NCI-H2196 treated with DMSO at 0.1 percent for 48 hours (cell line): ENCODE data around the gene FBLN5.

Source experiments
- DNase-seq: peaks from one replicate; lab custom pipeline; 2025; ENCODE audit not compliant: unreplicated experiment; lab: John Stamatoyannopoulos, UW

FBLN5 gene

DNA sequence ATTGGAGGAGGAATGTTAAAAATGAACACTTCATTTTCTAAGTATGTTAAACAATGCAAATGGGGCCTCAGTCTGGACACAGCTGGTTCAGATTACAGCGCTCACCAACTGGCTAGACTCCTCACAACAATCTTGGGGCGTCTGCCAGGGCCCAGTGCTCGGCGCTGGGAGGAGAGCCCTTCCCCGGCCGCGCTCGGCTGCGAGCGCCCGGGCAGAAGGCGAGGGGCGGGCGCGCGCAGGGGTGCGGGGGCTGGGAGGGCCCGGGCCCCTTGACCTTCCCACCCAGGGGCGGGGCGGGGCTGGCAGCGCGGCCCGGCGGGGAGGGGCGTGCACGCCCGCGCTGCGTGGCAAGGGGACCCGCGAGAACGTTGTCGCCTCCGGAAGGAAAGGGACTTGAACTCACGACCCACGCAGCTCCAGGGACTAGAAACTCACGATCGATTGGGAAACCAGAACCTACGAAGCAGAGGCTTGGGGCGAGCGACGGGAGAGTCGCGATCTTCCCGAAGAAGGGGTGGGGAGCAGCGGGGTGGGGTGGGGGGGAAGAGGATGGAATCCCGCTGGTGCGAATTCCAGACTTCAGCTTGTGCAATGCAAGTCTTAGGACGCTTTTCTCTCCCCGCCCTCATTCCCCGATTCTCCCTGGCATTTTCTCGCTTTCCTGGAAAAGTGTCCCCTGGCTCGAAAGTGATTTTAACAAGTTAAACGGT lies at the start of gene FBLN5:
Gene FBLN5, minus strand, starts transcription at position 220 of the 710 bp plus-strand sequence. CDS start 465 bp downstream, outside the sequence.
- no peak for DNase-seq

DNA sequence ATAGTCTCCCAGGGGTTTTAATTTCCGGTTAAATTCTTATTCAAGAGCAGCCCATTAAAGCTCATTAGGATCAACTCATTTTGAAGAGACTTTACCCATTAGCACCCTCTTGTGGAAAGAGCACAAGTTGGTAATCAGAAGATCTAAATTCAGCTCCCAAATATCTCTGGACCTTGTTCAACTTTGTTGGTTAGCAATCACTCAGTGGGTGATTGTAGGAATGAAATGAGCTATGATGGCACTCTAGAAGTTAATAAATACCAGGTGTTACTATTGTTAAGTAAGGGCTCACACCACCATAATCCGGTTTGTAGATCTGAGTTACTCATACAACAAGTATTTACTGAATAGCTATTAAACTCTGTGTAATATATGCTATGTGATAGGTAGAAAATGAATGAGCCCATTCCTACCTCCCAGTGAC lies 49.5 kb upstream of the FBLN5 start:
- peak; percentile 12 for DNase-seq

DNA sequence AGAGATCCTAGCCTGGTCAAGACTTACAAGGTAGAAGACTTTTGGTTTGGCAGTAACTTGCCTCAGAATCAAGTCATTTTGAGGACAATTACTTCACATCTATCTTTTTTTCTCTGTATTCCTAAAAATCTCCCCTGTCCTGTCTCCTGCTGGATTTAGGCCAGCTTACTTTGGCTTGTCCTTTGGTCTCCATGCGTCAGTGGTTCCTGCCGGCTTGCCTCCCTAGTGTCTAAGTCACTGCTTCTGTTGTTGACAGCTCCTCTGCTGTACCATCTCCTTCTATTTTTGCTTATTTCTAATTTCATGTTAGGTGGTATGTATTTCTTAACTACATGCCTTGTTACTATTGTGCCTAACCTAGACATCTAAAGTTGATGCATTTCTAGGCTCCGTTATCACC lies 39.7 kb upstream of the FBLN5 start:
- DNase-seq = no peak

DNA sequence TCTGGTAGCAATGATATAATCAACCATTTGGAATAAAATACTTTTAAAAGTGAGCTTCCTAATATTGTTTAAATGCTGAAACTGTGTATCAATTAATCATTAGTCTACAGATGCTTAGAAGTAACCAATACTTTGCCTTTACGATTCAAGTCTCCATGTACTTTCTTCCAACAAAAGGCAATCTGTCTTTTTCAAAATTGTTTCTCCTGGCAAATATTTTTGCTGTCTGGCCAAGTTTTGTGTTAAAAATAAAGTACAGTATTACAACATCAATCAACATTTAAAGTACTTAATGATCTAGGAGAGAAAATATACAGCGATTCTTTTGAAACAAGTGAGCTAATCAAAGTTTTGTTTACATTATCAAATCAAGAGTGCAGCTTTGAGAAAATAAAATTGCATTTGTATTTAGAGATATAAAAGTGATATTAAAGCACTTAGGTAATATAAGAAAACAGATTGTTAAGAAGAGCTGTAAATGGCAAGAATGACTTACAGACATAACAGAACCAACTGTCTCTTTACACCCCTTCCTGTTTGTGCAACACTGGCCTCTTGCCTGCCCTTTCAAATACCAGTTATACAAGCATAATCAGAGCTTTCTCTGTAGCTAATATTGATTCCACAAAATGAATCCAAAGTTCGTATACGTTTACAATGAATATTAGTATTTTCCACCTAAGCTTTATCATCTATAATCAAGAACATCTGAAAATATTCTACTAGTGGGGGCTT lies 38.2 kb upstream of the FBLN5 start:
- no peak for DNase-seq

DNA sequence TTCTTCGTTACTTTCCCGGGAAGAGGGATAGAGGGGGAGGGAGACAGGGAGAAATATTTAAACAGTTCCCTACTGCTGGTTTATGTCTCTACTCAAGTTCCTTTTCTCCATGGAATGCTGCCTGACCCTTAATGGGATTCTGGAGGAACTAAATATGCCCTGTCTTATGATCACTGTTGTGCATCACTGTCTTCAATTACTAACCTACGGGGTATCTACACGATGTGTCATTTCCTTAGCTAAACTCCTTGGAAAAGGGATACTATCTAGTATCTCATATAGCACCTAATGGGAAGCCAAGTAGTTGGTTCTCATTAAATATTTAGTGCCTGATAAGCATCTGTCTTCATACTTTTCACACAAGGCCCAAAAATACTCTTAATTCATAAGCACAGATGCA lies 37.5 kb upstream of the FBLN5 start:
- no peak for DNase-seq

DNA sequence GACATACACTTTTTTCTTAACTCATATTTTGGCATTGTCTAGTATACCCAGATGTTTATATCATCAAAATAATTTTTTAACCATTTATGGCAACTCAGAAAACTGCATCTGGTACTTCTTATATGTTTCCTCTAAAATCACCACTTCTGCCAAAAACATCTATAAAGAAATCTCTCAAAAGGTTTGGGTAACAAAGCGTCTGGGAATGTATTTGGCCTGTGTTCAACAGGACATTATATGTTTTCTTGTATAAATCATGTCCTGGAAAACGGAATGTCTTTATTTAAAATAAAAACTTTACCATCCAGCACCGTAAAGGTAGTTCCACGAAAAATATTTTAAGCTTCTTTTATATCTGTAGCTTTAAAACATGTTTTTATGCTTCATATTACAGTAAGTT lies 36.1 kb upstream of the FBLN5 start:
- no peak for DNase-seq

DNA sequence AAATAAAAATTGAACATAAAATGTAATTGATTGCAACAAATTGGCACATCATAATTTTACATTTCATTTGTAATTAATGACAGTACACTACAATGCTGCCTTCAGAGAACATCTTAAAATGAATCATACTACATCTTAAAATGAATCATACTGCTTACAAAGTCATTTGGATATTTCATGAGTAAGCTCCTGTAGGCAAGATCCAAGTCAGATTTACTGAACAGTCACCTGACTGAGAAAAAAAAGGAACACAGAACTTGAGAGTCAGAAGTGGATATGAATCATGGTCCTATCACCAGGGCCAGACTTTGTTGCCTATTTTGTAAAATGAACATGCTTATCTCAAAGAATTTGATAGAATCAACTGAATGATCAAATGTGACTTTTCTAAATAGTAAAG lies 32.7 kb upstream of the FBLN5 start:
- no peak for DNase-seq

DNA sequence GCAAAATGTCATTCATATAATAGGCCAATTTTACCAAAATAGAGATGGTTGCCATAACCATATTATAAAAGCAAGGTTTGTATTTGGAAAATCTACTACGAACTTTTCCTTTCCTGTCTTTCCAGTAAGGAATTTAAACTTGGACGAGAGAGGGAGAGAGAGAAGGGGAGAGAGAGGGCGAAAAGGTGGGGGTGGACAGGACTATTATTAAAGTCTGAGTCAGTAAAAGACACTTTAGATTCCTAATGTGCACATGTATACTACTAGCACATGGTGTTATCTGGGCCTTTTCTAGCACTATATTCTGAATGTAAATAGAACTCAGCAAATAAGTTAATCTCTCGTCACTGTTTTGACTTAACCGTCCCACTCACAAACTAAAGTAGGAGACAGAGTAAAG lies 30.4 kb upstream of the FBLN5 start:
- DNase-seq = no peak

DNA sequence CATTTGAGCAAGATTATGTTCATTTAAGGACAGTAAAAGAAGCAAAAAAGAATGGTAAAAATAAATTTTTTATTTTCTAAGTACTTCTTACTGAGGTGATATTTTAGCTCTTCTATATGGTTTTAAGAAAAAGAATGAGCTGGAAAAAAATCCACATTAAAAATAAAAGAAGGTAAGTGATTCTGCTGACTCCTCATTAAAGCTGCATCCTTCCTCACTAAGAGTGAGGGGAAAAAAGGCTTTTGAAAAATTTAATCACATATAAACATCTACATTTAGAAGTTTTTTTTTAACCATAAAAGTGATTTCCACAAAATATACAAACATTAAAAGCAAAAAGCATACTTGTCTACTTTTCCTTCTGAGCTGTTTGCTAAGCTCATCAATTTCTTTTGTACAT lies 28.3 kb upstream of the FBLN5 start:
- no peak for DNase-seq

DNA sequence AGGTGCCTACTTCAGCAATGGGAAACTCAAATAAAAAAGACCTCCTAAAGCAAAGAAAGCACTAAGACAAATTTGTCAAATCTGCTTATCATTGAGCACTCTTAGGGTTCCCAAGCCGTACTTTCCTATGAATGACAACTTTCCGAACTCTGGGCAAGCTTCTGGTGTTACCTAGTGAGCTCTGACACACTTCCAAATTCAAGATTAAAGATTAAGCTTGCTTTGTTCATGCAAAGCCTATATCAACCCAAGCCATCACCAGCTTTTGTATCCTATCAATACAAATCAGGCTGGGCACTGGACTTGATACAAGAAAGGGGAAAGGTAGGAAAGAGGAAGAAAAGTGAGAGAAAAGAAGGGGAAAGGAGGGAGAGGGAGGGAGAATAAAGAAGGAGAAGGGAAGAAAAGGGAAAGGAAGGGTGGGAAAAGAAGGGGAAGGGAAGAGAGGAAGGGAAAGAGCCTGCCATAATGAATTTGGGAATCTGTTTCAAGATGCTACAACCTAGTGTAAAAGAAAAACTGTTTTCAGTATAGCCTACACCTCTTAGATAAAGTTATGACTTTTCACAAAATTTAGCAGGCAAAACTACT lies 23.8 kb upstream of the FBLN5 start:
- DNase-seq = no peak

DNA sequence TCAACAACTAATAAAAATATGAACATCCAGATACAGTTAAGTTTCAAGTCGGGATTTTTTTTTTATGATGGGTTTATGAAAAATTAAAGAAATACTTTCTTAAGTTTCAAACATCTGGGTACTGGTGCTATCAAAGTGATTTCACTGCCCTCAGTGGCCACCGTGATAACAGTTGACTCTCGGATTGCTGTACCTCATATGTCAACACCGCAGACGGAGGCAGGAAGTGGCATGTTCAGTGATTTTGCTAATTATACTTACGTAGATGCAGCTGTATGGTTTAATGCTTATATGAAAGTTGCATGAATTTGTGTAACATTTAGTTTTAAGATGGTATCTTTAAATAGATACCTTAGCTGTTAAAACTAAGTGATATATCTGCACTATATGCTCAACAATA lies 20.8 kb upstream of the FBLN5 start:
- no peak for DNase-seq

DNA sequence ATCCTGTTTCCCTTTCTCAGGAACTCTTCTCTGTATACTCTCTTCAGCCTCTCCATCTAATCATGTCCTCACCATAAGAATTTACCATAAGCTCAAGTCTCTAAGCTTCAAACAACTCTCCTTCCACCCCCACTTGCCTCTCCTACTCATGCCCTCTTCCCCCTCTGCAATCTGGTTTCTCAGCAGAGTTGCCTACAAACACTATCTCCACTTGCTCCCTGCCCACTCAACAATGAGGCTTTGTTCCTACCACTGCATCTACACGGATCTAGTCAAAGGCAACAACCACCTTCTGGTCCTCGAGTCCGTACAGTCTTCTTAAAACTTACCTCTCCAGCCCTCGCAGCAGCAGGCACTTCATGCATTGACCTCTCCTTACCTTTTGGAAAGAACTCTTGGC lies 17.2 kb upstream of the FBLN5 start:
- no peak for DNase-seq

GRCh38 chr14:91964011-91964410 lies 16.5 kb upstream of the FBLN5 start:
- no peak for DNase-seq

DNA sequence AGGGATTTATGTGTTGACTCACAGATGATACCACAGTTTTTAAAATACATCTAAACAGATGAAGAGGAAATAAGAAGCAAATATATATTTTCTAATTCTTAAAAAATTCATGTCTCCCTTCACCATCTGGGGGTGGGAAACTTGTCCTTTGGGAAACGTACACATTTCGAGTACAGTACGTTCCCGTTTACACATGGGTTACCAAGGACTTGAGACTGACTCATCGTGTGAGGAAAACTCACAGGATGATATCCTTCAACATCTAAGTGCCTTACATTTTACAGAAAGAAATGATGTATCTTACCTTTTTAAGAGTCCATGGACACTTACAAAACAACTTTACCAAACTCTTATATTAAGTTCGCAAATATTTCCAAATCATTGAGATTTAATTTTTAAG lies 16.0 kb upstream of the FBLN5 start:
- DNase-seq = no peak

DNA sequence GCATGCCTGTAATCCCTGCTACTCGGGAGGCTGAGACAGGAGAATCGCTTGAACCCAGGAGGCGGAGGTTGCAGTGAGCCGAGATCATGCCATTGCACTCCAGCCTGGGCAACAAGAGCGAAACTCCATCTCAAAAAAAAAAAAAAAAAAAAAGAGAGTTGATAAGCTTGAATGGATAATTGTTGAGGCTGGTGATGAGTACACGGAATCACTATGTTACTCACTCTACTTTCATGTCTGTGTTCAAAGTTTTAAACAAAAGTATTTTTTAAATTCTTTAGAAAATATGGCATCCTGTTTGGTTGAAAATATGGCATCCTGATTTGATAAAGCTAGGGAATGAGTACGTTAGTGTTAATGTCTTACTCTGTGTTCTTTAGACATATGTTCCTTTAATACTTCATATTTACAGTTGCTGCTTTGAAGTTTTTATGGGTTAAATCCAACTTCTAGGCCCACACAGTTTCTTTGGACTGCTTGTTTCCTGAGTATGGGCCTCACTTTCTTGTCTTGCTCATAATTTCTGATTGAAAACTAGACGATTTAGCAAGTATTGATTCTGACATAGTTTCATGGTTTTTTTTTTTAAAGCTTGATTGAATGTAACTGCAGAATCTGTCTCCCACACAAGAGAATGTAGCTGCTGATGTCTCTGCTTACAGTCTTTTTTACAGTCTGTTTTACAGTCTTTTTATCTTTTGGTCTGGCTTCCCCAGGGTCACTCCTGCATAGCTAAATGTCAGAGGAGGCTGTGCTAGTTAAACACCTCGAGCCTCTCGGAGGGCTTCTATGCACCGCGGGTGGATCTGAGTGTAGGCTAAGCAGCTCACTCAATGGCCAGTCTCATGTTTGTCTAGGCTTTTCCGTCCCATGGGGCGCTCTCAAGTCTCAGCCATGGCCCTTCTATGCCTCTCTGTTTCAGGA lies 14.1 kb upstream of the FBLN5 start:
- DNase-seq = no peak

- DNase-seq = no peak
These were observed 10.4 kb upstream of the FBLN5 start for GRCh38 chr14:91957876-91958313.

- no peak for DNase-seq
These were observed 9.1 kb upstream of the FBLN5 start for GRCh38 chr14:91956616-91957015.

- no peak for DNase-seq
These were observed 7.7 kb upstream of the FBLN5 start for GRCh38 chr14:91955168-91955567.

DNA sequence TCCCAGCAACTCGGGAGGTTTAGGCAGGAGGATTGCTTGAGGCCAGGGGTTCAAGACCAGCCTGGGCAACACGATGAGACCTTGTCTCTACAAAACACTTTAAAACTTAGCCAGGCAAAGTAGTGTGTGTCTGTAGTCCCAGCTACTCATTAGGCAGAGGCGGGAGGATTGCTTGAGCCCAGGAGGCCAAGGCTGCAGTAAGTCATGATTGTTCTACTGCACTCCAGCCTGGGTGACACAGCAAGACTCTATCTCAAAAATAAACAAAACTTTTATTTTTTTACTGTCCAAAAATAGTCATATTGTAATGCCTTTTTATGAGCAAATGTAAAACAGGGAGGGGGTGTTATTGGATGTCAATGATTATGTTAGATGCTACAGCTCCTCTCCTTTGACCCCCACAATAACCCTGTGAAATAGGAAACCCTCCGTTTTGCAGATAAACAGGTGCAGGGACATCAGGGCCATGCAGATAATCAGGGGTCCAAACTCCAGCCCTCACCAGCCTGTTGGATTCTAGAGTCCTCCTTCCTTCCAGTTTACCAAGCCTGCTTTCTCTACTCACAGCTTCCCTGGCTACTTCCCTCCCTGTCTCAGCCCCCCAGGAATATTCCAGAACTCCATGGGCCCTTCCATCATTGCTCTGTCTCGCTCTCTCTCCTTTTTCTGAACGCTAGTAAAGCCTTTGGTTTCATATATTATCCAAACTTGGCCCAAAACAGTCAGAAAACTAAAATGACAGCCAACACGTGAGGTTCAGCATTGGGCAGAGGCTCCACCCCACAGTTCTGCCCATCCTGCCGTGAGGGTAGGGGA lies 5.9 kb upstream of the FBLN5 start:
- no peak for DNase-seq
